ENCODE measurements around the gene PIEZO1. TPM values are rescaled to one million over a fixed set of nuclear protein-coding genes. Genes with fewer than 3 reads are reported as not detected.

The PIEZO1 gene
- total RNA-seq, 1 experiment from 2014 or later: 224 TPM

GRCh38 chr16:88669980-88670379, 115.0 kb downstream of the PIEZO1 start:
- Histone ChIP-seq H3K36me3 (ENCODE audit: control insufficient read depth in 1 of 2, insufficient read depth in 2 of 2, low read length in 2 of 2) (no peaks in the 10 kb centered on the region), H3K27me3 (ENCODE audit: insufficient read depth, low read length) (no peaks in the 10 kb centered on the region), H3K9ac (ENCODE audit: low read length) (no peak overlapping the region), H3K4me2 (ENCODE audit: low read length) (no peak overlapping the region), H3K9me2 (ENCODE audit: insufficient read depth) (no peaks in the 10 kb centered on the region), H3K9me3 (ENCODE audit: control insufficient read depth in 1 of 2, insufficient read depth in 1 of 2, low read depth in 1 of 2, low read length in 2 of 2) (no peaks in the 10 kb centered on the region), H4K20me1 (ENCODE audit: insufficient read depth) (no peaks in the 10 kb centered on the region), H2AFZ (ENCODE audit: low read depth, low read length, poor library complexity, severe bottlenecking) (no peak overlapping the region), H3K27ac (ENCODE audit: low read depth, low read length) (no peak overlapping the region), H3K4me1 (ENCODE audit: control insufficient read depth in 1 of 2, insufficient read depth in 2 of 2, low read length in 2 of 2) (peaks cover 0 to 3% of the 10 kb centered on the region in 2 experiments; a peak in 1 of 4 replicates), H3K4me3 (replicated peaks in 1 of 2; ENCODE audit: low read depth in 1 of 2, low read length in 2 of 2) (no peak overlapping the region), H3K79me2 (ENCODE audit: insufficient read depth, low read length) (no peaks in the 10 kb centered on the region)
- BruUV-seq (replicated peaks): no TSS peak
- ChIA-PET RAD21 (ENCODE audit: low non-redundant PET in 1 of 2, low total read pairs in 2 of 2, uncharacterized antibody in 2 of 2, unreplicated experiment in 2 of 2) (no interaction called here), CTCF (interaction anchor here (1.0 to 1.2 kb wide), 2 partner anchors 11 to 68 kb away, joined by 3 read pairs; no protein-coding TSS in a partner anchor), POLR2A (no interaction called here)
- DNase-seq (ENCODE audit: low read depth, low spot score) (no peak), ATAC-seq (no peak)
- TF ChIP-seq SP1 (IDR thresholded peaks at IDR 0.05; ENCODE audit: low read depth) (no peak), CBX3 (IDR thresholded peaks at IDR 0.05; ENCODE audit: low read depth) (no peak), CTCF (IDR thresholded peaks at IDR 0.05 in 2 of 3, conservative IDR thresholded peaks at IDR 0.05 in 1 of 3; ENCODE audit: borderline replicate concordance in 1 of 3, insufficient read depth in 1 of 3, low read depth in 2 of 3, low read length in 2 of 3) (no peak), YY1 (IDR thresholded peaks at IDR 0.05; ENCODE audit: extremely low read depth, insufficient replicate concordance, low read depth, low read length) (no peak), EGR1 (IDR thresholded peaks at IDR 0.05; ENCODE audit: low read depth) (no peak), MAX (IDR thresholded peaks at IDR 0.05) (no peak), ELF1 (IDR thresholded peaks at IDR 0.05; ENCODE audit: borderline replicate concordance, low read depth) (no peak), RAD21 (IDR thresholded peaks at IDR 0.05; ENCODE audit: low read depth) (no peak), CEBPB (IDR thresholded peaks at IDR 0.05; ENCODE audit: low read depth) (no peak), REST (IDR thresholded peaks at IDR 0.05; ENCODE audit: low read depth) (no peak), ZNF274 (IDR thresholded peaks at IDR 0.05; ENCODE audit: low read depth, low read length) (no peak), EZH2 (IDR thresholded peaks at IDR 0.05) (no peak), ZBTB33 (IDR thresholded peaks at IDR 0.05; ENCODE audit: extremely low read depth, insufficient replicate concordance, low read length) (no peak), POLR2AphosphoS5 (IDR thresholded peaks at IDR 0.05; ENCODE audit: low read depth, low read length) (no peak), JUND (IDR thresholded peaks at IDR 0.05) (no peak), EZH2phosphoT487 (IDR thresholded peaks at IDR 0.05; ENCODE audit: borderline replicate concordance) (no peak)
- intact Hi-C loops (cut with micrococcal nuclease): no loop called here

Measured in HCT116 (cell line).